HG03139 (cell line): ENCODE measurements around the gene PELI1.
"Not testable (repeated sequence)": the region's sequence is repeated elsewhere in the genome, so short reads cannot be mapped to it uniquely, and the experiment has no call there.

Source experiments
- ATAC-seq: cut with Tn5 transposase; IDR thresholded peaks from one replicate; pipeline ENCODE4 v1.9.1; 2021; ENCODE audit not compliant: unreplicated experiment

PELI1 gene

GRCh38 chr2:64124571-64124970 lies 19.6 kb downstream of the PELI1 start:
- ATAC-seq = no peak

- ATAC-seq = no peak
Observed at GRCh38 chr2:64124168-64124567, 20.1 kb downstream of the PELI1 start.

GRCh38 chr2:64123740-64124139 lies 20.5 kb downstream of the PELI1 start:
- no peak for ATAC-seq

- no peak for ATAC-seq
Observed at GRCh38 chr2:64122358-64122757, 21.9 kb downstream of the PELI1 start.

GRCh38 chr2:64120928-64121327 lies 23.3 kb downstream of the PELI1 start:
- no peak for ATAC-seq

GRCh38 chr2:64120008-64120407 lies 24.2 kb downstream of the PELI1 start:
- ATAC-seq = no peak

GRCh38 chr2:64119369-64119768 lies 24.9 kb downstream of the PELI1 start:
- no peak for ATAC-seq

GRCh38 chr2:64115808-64116598 lies 28.2 kb downstream of the PELI1 start:
- no peak for ATAC-seq

GRCh38 chr2:64114912-64115277 lies 29.3 kb downstream of the PELI1 start:
- ATAC-seq = no peak

GRCh38 chr2:64114063-64114911 lies 29.9 kb downstream of the PELI1 start:
- ATAC-seq = no peak

GRCh38 chr2:64112016-64112415 lies 32.2 kb downstream of the PELI1 start:
- no peak for ATAC-seq

- no peak for ATAC-seq
Observed at GRCh38 chr2:64111426-64111825, 32.8 kb downstream of the PELI1 start.

GRCh38 chr2:64108666-64109241 lies 35.5 kb downstream of the PELI1 start:
- no peak for ATAC-seq

- no peak for ATAC-seq
Observed at GRCh38 chr2:64106481-64106880, 37.7 kb downstream of the PELI1 start.

GRCh38 chr2:64105670-64106461 lies 38.4 kb downstream of the PELI1 start:
- peak; percentile 49 for ATAC-seq

- ATAC-seq = no peak
Observed at GRCh38 chr2:64104933-64105332, 39.3 kb downstream of the PELI1 start.

GRCh38 chr2:64102736-64103135 lies 41.5 kb downstream of the PELI1 start:
- not testable (repeated sequence) for ATAC-seq

GRCh38 chr2:64101141-64101591 lies 43.1 kb downstream of the PELI1 start:
- no peak for ATAC-seq

GRCh38 chr2:64100584-64100983 lies 43.6 kb downstream of the PELI1 start:
- not testable (repeated sequence) for ATAC-seq

- ATAC-seq = no peak
Observed at GRCh38 chr2:64094663-64095382, 49.4 kb downstream of the PELI1 start.
